CD1c-positive myeloid dendritic cell (primary cell): ENCODE data around the gene DGUOK.
"Not testable (repeated sequence)": the region's sequence is repeated elsewhere in the genome, so short reads cannot be mapped to it uniquely, and the experiment has no call there.

ENCODE experiments used
- DNase-seq: peaks from one replicate; pipeline ENCODE4 v3.0.0-alpha.2; 2016; ENCODE audit errors: extremely low spot score

DGUOK gene

DNA sequence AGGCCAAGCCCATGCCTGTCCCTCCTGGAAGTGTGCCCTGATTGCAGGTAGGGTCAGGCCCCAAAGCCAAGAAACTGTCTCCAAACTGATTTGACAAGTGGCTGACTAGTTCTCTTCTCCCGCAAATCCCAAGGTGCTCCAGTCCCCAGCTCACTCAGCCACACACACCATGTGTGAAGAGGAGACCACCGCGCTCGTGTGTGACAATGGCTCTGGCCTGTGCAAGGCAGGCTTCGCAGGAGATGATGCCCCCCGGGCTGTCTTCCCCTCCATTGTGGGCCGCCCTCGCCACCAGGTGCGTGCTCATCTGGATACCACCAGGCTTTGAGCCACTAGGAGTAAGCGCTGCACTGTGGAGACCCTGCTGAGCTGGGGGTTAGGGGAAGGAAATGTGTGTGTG, 25.5 kb upstream of the DGUOK start:
- DNase-seq: no peak

DNA sequence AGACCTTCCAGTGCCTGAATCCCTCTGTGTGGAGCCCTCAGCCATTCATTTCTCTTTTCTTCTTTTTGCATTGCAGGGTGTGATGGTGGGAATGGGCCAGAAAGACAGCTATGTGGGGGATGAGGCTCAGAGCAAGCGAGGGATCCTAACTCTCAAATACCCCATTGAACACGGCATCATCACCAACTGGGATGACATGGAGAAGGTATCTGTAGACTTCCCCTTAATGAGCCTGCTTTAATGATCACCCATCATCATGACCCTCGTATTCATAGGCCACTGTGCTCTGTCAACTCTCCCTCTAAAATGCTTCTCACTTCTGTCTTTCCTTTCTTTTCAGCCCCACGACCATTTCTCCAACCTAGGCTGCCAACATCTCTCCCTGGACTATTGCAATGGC, 24.4 kb upstream of the DGUOK start:
- DNase-seq: no peak

GRCh38 chr2:73903313-73903712, 23.4 kb upstream of the DGUOK start:
- DNase-seq: no peak

DNA sequence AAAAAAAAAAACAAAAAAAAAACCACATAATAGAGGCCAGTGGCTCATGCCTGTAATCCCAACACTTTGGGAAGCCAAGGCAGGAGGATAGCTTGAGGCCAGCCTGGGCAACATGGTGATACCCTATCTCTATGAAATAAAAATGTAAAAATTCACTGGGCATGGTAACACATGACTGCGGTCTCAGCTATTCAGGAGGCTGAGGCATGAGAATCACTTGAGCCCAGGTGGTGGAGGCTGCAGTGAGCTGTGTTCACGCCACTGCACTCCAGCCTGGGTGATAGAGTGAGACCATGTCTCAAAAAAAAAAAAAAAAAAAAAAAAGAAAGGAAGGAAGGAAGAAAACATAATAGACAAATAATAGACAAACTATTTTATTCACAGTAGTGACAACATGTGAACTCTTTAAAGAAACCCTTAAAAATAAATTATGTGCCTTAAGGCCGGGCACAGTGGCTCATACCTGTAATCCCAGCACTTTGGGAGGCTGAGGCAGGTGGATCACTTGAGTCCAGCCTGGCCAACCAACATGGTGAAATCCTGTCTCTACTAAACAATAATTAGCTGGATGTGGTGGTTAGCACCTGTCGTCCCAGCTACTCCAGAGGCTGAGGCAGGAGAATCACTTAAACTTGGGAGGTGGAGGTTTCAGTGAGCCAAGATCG, 22.6 kb upstream of the DGUOK start:
- DNase-seq: not testable (repeated sequence)

GRCh38 chr2:73904952-73905351, 21.7 kb upstream of the DGUOK start:
- DNase-seq: no peak

GRCh38 chr2:73906847-73907505, 19.7 kb upstream of the DGUOK start:
- DNase-seq: peak; percentile 24

- DNase-seq: peak; percentile 27
These were observed 18.7 kb upstream of the DGUOK start for GRCh38 chr2:73907840-73908452.

- DNase-seq: no peak
These were observed 17.7 kb upstream of the DGUOK start for GRCh38 chr2:73908689-73909652.

DNA sequence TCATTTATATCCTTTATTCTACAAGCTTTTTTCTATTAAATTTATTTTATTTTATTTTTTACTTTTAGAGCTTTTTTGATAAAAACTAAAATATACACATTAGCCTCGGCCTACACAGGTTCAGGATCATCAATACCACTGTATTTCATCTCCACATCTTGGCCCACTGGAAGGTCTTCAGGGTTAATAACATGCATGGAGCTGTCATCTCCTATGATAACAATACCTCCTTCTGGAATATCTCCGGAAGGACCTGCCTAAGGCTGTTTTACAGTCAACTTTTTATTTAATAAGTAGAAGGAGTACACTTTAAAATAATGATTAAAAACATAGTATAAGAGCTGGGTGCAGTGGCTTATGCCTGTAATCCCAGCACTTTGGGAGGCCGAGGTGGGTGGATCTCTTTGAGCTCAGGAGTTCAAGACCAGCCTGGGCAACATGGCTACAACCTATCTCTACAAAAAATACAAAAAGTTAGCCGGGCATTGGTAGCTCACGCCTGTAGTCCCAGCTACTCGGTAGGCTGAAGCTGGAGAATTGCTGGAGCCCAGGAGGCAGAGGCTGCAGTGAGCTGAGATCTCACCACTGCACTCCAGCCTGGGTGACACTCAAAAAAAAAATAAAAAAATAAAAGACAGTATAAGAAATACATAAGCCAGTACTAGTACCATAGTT, 15.7 kb upstream of the DGUOK start:
- DNase-seq: no peak

DNA sequence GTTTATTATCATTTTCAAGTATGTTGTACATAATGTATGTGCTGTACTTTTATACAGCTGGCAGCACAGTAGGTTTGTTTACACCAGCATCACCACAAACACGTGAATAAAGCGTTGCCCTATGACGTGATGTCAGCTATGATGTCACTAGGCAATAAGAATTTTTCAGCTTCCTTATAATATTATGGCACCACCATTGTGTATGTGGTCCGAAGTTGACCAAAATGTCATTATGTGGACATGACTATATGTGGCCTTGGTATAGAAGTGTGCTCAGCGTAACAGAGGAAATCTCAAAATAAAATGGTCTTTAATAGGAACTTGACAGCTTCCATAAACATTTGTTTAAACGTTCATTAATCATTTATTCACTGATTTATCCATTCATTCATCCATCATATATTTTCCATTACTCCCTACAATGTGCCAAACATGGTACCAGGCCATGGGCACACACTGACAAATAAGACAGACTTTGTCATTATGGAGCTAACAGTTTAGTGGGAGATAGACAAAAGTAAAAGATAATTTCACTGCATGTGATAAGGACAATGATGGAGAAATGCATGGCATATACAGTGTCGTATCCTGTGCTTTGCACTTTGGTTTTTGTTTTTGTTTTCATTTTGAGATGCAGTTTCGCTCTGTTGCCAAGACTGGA, 15.0 kb upstream of the DGUOK start:
- no peak for DNase-seq

- no peak for DNase-seq
These were observed 13.1 kb upstream of the DGUOK start for GRCh38 chr2:73913414-73914054.

- no peak for DNase-seq
These were observed 12.0 kb upstream of the DGUOK start for GRCh38 chr2:73914667-73915066.

GRCh38 chr2:73915437-73915993, 11.2 kb upstream of the DGUOK start:
- DNase-seq: no peak

GRCh38 chr2:73916666-73917065, 10.0 kb upstream of the DGUOK start:
- DNase-seq: no peak

DNA sequence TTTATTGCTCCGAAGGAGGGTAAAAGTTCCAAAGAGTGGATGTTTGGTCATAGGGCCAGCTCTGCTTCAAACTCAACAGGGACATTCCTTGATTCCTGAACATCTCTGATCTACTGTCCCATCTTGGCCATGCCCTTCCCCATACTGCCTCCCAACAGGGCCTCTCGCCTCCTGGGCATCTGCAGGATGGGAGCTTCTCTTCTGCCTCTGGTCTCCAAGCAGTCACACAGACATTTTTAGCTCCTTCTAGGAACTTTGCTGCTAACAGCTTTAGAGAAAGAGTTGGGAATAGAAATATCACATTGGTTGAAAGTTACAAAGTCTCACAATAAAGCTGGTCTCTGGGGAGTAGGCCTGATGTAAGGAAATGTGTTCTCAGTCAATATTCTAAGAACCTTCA, 9.4 kb upstream of the DGUOK start:
- DNase-seq: no peak

DNA sequence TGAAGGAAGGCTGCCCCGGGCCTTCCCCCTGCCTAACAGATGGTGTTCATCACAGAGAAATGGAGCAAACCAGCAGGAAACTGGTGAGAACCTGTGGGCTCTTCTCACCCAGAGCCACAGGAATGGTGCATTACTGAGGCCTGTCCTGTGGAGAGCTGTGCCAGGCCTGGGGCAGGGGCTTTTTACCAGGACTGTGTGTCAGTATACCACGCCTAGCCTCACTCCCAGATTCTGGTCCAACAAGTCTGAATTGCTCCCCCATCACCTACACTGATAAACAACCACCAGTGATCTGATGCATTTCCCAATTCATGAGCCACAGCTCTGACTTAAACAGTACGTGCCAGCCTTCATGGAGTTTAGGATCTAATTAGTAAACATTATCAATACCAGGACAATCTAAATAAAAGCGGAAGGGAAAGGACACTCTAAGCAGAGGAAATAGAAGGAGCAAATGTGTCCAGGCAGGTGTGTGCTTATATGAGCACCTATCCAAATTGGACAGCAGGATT, 8.9 kb upstream of the DGUOK start:
- DNase-seq: no peak

DNA sequence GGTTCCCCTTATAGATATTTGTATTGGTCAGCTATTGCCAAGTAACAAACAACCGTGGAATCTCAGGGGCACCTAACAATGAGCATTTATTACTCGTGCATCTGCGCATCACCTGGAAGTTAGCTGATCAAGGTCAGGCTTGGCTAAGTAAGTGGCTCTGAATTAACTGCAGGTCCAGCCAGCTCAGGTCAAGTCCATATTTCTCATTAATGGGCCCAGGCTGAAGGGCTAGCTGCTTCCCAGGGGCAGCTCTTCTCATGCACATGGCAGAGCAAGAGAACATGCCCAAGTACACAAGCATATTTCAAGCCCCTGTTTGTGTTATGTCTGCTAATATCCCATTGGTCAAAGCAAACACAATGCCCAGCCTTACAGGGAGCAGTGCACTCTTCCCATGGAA, 7.8 kb upstream of the DGUOK start:
- no peak for DNase-seq

GRCh38 chr2:73919596-73920228, 7.0 kb upstream of the DGUOK start:
- DNase-seq: no peak
